ENCODE measurements around the gene TMEM132D. TPM values are rescaled to one million over a fixed set of nuclear protein-coding genes. Genes with fewer than 3 reads are reported as not detected.

The TMEM132D gene
- polyA plus RNA-seq, 1 experiment, result 0.02 TPM

DNA sequence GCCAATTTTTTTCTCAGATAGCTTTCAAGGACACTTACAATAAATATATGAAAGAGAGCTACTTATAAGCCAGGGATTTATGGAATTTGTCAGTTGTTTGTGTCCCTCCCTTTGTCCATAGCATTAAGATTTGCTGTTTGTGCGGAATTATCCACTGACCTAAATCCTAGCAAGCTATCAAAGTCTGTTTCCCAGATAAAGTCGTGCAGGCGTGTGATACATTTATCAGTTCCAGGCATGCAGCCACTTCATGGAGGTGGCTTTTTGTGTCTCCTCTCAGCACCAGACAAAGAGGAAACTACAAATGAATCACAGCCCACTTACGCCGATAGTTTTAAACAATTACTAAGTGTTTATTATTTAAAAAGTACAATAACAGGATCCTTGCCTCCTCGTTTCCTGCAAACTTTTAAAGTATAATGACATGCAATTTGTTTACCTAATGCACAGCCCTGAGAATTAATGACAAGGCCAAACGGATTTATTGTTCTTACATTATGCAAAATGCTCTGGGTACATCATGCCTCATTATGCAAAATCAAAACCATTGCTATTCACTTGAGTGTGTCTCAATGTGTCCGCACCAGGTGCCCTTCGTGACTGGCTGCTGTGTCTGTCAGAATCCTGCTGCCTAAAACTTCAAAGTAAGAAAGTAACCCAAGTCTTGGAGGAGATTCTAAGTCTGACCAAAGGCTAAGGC is 627.3 kb downstream of the TMEM132D start:
- TF ChIP-seq, protein P1, sequence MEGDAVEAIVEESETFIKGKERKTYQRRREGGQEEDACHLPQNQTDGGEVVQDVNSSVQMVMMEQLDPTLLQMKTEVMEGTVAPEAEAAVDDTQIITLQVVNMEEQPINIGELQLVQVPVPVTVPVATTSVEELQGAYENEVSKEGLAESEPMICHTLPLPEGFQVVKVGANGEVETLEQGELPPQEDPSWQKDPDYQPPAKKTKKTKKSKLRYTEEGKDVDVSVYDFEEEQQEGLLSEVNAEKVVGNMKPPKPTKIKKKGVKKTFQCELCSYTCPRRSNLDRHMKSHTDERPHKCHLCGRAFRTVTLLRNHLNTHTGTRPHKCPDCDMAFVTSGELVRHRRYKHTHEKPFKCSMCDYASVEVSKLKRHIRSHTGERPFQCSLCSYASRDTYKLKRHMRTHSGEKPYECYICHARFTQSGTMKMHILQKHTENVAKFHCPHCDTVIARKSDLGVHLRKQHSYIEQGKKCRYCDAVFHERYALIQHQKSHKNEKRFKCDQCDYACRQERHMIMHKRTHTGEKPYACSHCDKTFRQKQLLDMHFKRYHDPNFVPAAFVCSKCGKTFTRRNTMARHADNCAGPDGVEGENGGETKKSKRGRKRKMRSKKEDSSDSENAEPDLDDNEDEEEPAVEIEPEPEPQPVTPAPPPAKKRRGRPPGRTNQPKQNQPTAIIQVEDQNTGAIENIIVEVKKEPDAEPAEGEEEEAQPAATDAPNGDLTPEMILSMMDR (IDR thresholded peaks at IDR 0.05; ENCODE audit: insufficient read depth, low read depth, low read length), result no peak

DNA sequence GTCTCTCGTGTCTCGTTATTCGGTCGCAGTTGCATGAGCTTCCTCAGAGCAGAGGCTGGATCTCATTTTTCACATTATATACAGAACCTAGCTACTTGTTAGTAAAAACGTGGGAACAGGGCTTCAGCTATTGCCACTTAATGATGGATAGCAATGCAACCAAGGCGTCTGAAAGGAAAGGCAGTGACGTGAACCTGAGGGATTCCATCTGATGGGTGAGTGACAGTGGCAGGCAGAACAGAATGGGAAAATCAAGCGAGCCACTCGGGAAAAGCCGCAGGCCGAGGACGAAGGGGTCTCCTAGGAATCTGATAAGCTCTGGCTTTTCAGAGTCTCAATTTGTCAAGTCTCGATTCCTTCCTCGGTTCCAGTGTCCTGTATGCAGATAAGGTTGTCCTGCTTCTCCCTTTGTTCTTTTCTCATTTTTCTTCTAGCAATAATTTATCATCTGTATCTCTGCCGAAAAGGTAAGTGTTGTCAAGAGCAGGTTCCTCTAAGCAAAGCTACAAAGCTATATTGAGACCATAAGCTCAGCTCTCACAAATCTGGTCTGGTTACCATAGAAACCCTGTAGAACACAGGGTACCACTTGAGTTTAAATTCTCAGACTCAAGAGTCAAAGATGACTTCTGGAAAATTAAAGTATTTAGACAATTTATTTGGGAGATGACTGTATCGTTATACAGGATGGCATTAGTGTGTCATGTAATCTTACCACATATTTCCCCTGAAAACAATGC is 633.9 kb downstream of the TMEM132D start:
- ChIA-PET CTCF (no interaction called here), POLR2A (no interaction called here)
- Histone ChIP-seq H3K4me3 (ENCODE audit: low read depth, low read length) (no peak overlapping the region), H3K27me3 (ENCODE audit: control insufficient read depth, insufficient read depth, low read length) (no peaks in the 10 kb centered on the region), H3K36me3 (ENCODE audit: control insufficient read depth, insufficient read depth, low read length) (no peaks in the 10 kb centered on the region)
- DNase-seq (ENCODE audit: low read depth), result no peak
- TF ChIP-seq, protein P1 (IDR thresholded peaks at IDR 0.05; ENCODE audit: insufficient read depth, low read depth, low read length), result no peak

More for the DNA sequence above, 627.3 kb downstream of the TMEM132D start:
- ChIA-PET POLR2A (no interaction called here), CTCF (no interaction called here)
- H3K36me3 ChIP-seq (ENCODE audit: control insufficient read depth, insufficient read depth, low read length), result no peaks in the 10 kb centered on the region
- no peak overlapping the region for H3K4me3 ChIP-seq (ENCODE audit: low read depth, low read length)
- DNase-seq (ENCODE audit: low read depth), result no peak
- H3K27me3 ChIP-seq (ENCODE audit: control insufficient read depth, insufficient read depth, low read length), result no peaks in the 10 kb centered on the region

DNA sequence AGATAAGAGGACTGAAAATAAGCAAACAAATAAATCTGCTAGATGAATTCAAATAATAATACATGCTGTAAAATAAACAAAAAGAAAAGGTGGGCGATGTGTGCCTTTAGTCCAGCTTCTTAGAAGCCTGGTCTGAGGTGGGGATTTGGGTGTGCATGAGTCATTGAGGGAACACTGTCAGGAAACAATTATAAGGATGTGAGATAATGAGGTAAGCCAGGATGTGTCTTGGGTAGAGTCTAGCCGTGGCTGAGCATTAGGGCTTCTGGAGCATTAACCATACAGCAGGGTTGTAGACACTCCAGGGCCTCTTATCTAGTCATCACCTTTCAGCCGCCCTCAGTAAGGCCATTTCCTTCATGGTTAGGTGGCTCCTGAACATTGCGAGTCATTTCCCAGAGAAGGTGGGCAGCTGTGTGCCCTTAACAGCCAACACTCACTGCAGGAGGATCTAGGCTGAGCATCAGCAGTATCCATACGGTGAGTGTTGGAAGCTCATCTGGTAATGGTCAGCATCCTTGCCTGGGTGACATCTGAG is 645.0 kb downstream of the TMEM132D start:
- Histone ChIP-seq H3K36me3 (ENCODE audit: control insufficient read depth, insufficient read depth, low read length) (no peaks in the 10 kb centered on the region), H3K4me3 (ENCODE audit: low read depth, low read length) (no peak overlapping the region), H3K27me3 (ENCODE audit: control insufficient read depth, insufficient read depth, low read length) (no peaks in the 10 kb centered on the region)
- no peak for DNase-seq (ENCODE audit: low read depth)
- POLR2A ChIA-PET, result no interaction called here
- CTCF ChIA-PET, result no interaction called here
- TF ChIP-seq, protein P1 (IDR thresholded peaks at IDR 0.05; ENCODE audit: insufficient read depth, low read depth, low read length), result no peak

- ChIA-PET CTCF (interaction anchor here (0.5 kb wide), 1 partner anchor 39 kb away, joined by 3 read pairs; no protein-coding TSS in a partner anchor), POLR2A (no interaction called here)
- no peak for DNase-seq (ENCODE audit: low read depth)
- H3K27me3 ChIP-seq (ENCODE audit: control insufficient read depth, insufficient read depth, low read length), result no peaks in the 10 kb centered on the region
- no peak overlapping the region for H3K4me3 ChIP-seq (ENCODE audit: low read depth, low read length)
- no peaks in the 10 kb centered on the region for H3K36me3 ChIP-seq (ENCODE audit: control insufficient read depth, insufficient read depth, low read length)
- TF ChIP-seq, protein P1 (IDR thresholded peaks at IDR 0.05; ENCODE audit: insufficient read depth, low read depth, low read length), result no peak
These were observed 646.3 kb downstream of the TMEM132D start for GRCh38 chr12:129257524-129257923.

DNA sequence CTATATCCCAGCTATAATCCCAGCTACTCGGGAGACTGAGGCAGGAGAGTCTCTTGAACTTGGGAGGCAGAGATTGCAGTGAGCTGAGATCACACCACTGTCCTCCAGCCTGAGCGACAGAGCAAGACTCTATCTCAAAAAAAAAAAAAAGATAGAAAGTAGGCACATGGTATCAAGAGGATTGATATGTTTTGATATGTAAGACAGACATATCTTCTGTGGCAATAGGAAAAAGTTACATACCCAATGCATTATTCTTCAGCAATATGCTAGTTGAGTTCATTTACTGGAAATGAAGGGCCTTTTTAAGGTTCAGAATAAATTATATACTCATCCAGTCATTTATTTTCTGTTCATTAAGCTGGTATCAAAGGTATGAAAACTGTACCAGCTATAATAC is 657.2 kb downstream of the TMEM132D start:
- Histone ChIP-seq H3K36me3 (ENCODE audit: control insufficient read depth, insufficient read depth, low read length) (no peaks in the 10 kb centered on the region), H3K27me3 (ENCODE audit: control insufficient read depth, insufficient read depth, low read length) (no peaks in the 10 kb centered on the region), H3K4me3 (ENCODE audit: low read depth, low read length) (no peak overlapping the region)
- ChIA-PET CTCF (no interaction called here), POLR2A (no interaction called here)
- TF ChIP-seq, protein P1 (IDR thresholded peaks at IDR 0.05; ENCODE audit: insufficient read depth, low read depth, low read length), result no peak
- no peak for DNase-seq (ENCODE audit: low read depth)
